ENCODE measurements around the gene WDFY2.

- no peak for TF ChIP-seq SP1 (IDR thresholded peaks at IDR 0.05; ENCODE audit: low read depth, low read length)
- TF ChIP-seq CEBPB (IDR thresholded peaks at IDR 0.05; ENCODE audit: low read depth, low read length) = no peak
- no peak for TF ChIP-seq EP300 (IDR thresholded peaks at IDR 0.05; ENCODE audit: borderline replicate concordance in 1 of 2, low read depth in 2 of 2, low read length in 2 of 2)
- TF ChIP-seq TAF1 (IDR thresholded peaks at IDR 0.05; ENCODE audit: low read depth, low read length) = no peak
- TF ChIP-seq CREB1 (IDR thresholded peaks at IDR 0.05) = no peak
- no peak for TF ChIP-seq CTCF (IDR thresholded peaks at IDR 0.05; ENCODE audit: control extremely low read depth in 1 of 3, insufficient read depth in 1 of 3, low read depth in 1 of 3, low read length in 3 of 3)
- no peak for TF ChIP-seq POLR2AphosphoS5 (IDR thresholded peaks at IDR 0.05; ENCODE audit: low read depth, low read length)
- no peak for TF ChIP-seq CBX8 (IDR thresholded peaks at IDR 0.05; ENCODE audit: borderline replicate concordance, low read depth, low read length)
Observed at GRCh38 chr13:51607165-51607564, 22.9 kb downstream of the WDFY2 start.

All from H1 (cell line).